Ovary (tissue), 3 donors: ENCODE results near the gene XCL2.

Source experiments
- CTCF ChIP-seq, 3 donors: fragments of 450-650 bp in 2 of 3; fragments of 200-600 bp in 1 of 3; IDR thresholded peaks; one replicate each; pipeline versions ENCODE4 v1.5.1 to v1.8.0; 2016 to 2022; ENCODE audit warnings: antibody characterized with exemption in 3 of 3, mild to moderate bottlenecking in 1 of 3
- EP300 ChIP-seq: sonication (generic); formaldehyde crosslinking; IDR thresholded peaks from one replicate; pipeline ENCODE4 v1.6.1; 2017; ENCODE audit warnings: antibody characterized with exemption
- POLR2A ChIP-seq: fragments of 450-650 bp; IDR thresholded peaks from one replicate; pipeline ENCODE4 v1.6.1; 2017; ENCODE audit warnings: antibody characterized with exemption, mild to moderate bottlenecking, moderate library complexity
- donor health status: DM: no; HTN: no; CAD: no.

- TF ChIP-seq POLR2A (no peak), CTCF (IDR thresholded peaks at IDR 0.05) (no peak), EP300 (no peak)
These were observed 25.6 kb downstream of the XCL2 start for GRCh38 chr1:168518201-168518689.
